Measurements from ENCODE around the gene IFFO2.
"Not testable (repeated sequence)": the region's sequence is repeated elsewhere in the genome, so short reads cannot be mapped to it uniquely, and the experiment has no call there.

The IFFO2 gene

DNA sequence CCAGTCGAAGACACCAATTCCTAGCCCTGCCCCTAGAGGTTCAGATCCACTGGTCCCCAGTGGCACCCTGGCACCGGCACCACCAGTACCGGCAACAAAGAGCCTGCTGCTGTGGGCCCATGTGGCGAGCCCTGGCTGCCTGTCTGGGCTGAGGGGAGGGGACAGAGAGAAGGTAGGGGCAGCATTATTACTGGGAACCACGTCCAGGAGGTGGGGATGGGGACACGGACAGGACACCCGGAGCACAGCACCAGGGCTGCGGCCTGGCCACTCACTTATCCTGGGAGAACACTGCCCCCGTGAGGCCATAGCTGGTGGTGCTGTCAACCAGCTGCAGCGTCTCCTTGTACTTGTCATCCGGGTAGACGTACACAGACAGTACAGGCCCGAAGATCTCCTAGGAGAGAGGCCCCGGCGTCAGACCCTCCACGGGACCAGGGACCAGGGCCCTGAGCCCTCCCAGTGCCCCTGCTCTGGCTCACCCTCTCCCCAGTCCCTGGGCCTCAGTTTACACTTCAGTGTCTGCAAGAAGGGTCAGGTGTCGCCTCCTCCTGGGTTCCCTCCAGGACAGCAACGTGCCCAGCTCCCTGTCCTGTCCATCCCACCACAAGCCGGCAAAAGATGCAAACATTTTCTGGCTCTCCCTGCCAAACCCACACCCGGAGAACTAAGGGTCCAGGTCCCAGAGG is 81.2 kb downstream of the IFFO2 start:
- H3K9me3 ChIP-seq (ENCODE audit: low read length), result no peaks in the 10 kb centered on the region
- H3K4me1 ChIP-seq (ENCODE audit: insufficient read depth, low read length), result peaks cover 6% of the 10 kb centered on the region
- H3K27ac ChIP-seq (ENCODE audit: low read depth, low read length), result no peak overlapping the region
- no peak overlapping the region for H3K9ac ChIP-seq (ENCODE audit: low read length)
- H3K36me3 ChIP-seq (ENCODE audit: insufficient read depth, low read length), result no peaks in the 10 kb centered on the region
- H3K4me3 ChIP-seq (ENCODE audit: low read depth in 1 of 2, low read length in 2 of 2), result no peak overlapping the region
- H3K27me3 ChIP-seq (ENCODE audit: control insufficient read depth in 1 of 2, insufficient read depth in 2 of 2, low read length in 2 of 2), result no peaks in the 10 kb centered on the region

- Histone ChIP-seq H3K9ac (ENCODE audit: low read length) (no peak overlapping the region), H3K4me1 (ENCODE audit: insufficient read depth, low read length) (peaks cover 6% of the 10 kb centered on the region), H3K27me3 (ENCODE audit: control insufficient read depth in 1 of 2, insufficient read depth in 2 of 2, low read length in 2 of 2) (no peaks in the 10 kb centered on the region), H3K9me3 (ENCODE audit: low read length) (no peaks in the 10 kb centered on the region), H3K27ac (ENCODE audit: low read depth, low read length) (no peak overlapping the region), H3K36me3 (ENCODE audit: insufficient read depth, low read length) (no peaks in the 10 kb centered on the region), H3K4me3 (ENCODE audit: low read depth in 1 of 2, low read length in 2 of 2) (no peak overlapping the region)
Measured at GRCh38 chr1:18874600-18874999, 81.9 kb downstream of the IFFO2 start.

- Histone ChIP-seq H3K27ac (ENCODE audit: low read depth, low read length) (no peak overlapping the region), H3K4me1 (ENCODE audit: insufficient read depth, low read length) (peaks cover 6% of the 10 kb centered on the region), H3K4me3 (ENCODE audit: low read depth in 1 of 2, low read length in 2 of 2) (no peak overlapping the region), H3K27me3 (ENCODE audit: control insufficient read depth in 1 of 2, insufficient read depth in 2 of 2, low read length in 2 of 2) (no peaks in the 10 kb centered on the region), H3K9ac (ENCODE audit: low read length) (no peak overlapping the region), H3K9me3 (ENCODE audit: low read length) (no peaks in the 10 kb centered on the region), H3K36me3 (ENCODE audit: insufficient read depth, low read length) (no peaks in the 10 kb centered on the region)
Measured at GRCh38 chr1:18874036-18874435, 82.4 kb downstream of the IFFO2 start.

- no peaks in the 10 kb centered on the region for H3K9me3 ChIP-seq (ENCODE audit: low read length)
- no peak overlapping the region for H3K27ac ChIP-seq (ENCODE audit: low read depth, low read length)
- no peak overlapping the region for H3K4me3 ChIP-seq (ENCODE audit: low read depth in 1 of 2, low read length in 2 of 2)
- no peak overlapping the region for H3K9ac ChIP-seq (ENCODE audit: low read length)
- H3K36me3 ChIP-seq (ENCODE audit: insufficient read depth, low read length), result no peaks in the 10 kb centered on the region
- no peaks in the 10 kb centered on the region for H3K27me3 ChIP-seq (ENCODE audit: control insufficient read depth in 1 of 2, insufficient read depth in 2 of 2, low read length in 2 of 2)
- peaks cover 6% of the 10 kb centered on the region for H3K4me1 ChIP-seq (ENCODE audit: insufficient read depth, low read length)
Measured at GRCh38 chr1:18872071-18872611, 84.3 kb downstream of the IFFO2 start.

DNA sequence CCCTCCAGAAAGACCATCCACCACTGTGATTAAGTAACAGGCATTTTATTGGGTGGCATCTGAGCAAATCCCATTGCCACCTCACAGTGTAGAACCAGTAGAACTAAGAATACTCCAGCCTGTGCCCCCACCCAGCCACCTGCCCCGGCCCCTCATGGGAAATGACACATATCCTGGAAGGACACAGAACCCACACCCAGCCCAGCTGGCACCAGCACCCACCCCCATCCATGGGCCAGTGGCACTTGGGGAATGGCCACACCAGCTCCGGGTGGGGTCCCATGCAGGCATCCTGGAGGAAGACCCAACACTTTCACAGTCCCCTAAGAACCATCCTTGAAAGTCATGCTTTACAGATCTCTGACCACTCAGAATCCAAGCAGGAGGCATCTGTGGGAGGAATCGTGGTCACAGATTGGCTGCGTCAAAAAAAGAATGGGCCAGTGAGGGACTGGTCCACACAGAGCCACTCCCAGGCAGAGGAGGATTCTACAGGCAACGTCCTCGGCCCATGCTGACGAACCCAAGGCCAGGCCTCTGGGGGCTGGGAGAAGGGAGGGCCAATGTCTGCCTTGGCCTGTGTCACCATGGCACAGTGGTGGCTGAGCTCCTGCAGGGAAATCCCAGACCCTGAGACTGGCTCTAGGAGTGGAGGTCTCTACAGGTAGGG is 84.9 kb downstream of the IFFO2 start:
- no peaks in the 10 kb centered on the region for H3K27me3 ChIP-seq (ENCODE audit: control insufficient read depth in 1 of 2, insufficient read depth in 2 of 2, low read length in 2 of 2)
- H3K27ac ChIP-seq (ENCODE audit: low read depth, low read length), result no peak overlapping the region
- H3K9ac ChIP-seq (ENCODE audit: low read length), result no peak overlapping the region
- no peaks in the 10 kb centered on the region for H3K9me3 ChIP-seq (ENCODE audit: low read length)
- H3K4me1 ChIP-seq (ENCODE audit: insufficient read depth, low read length), result peaks cover 6% of the 10 kb centered on the region
- H3K36me3 ChIP-seq (ENCODE audit: insufficient read depth, low read length), result no peaks in the 10 kb centered on the region
- H3K4me3 ChIP-seq (ENCODE audit: low read depth in 1 of 2, low read length in 2 of 2), result no peak overlapping the region

GRCh38 chr1:18870957-18871356 is 85.5 kb downstream of the IFFO2 start:
- Histone ChIP-seq H3K27me3 (ENCODE audit: control insufficient read depth in 1 of 2, insufficient read depth in 2 of 2, low read length in 2 of 2) (no peaks in the 10 kb centered on the region), H3K4me3 (ENCODE audit: low read depth in 1 of 2, low read length in 2 of 2) (no peak overlapping the region), H3K9me3 (ENCODE audit: low read length) (no peaks in the 10 kb centered on the region)

DNA sequence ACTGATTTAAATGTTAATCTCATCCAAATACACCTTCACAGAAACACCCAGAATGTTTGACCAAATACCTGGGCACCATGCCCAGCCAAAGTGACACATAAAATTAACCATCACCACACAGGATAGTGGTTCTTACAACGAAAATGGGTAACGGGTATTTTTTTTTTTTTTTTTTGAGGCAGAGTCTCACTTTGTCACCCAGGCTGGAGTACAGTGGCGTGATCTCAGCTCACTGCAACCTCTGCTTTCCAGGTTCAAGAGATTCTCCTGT is 85.9 kb downstream of the IFFO2 start:
- H3K36me3 ChIP-seq (ENCODE audit: insufficient read depth, low read length); H3K9ac ChIP-seq (ENCODE audit: low read length); H3K4me3 ChIP-seq (ENCODE audit: low read depth in 1 of 2, low read length in 2 of 2); H3K9me3 ChIP-seq (ENCODE audit: low read length); H3K4me1 ChIP-seq (ENCODE audit: insufficient read depth, low read length); H3K27me3 ChIP-seq (ENCODE audit: control insufficient read depth in 1 of 2, insufficient read depth in 2 of 2, low read length in 2 of 2); H3K27ac ChIP-seq (ENCODE audit: low read depth, low read length): not testable (repeated sequence)

More at GRCh38 chr1:18870957-18871356, 85.5 kb downstream of the IFFO2 start:
- no peak overlapping the region for H3K27ac ChIP-seq (ENCODE audit: low read depth, low read length)
- H3K36me3 ChIP-seq (ENCODE audit: insufficient read depth, low read length), result no peaks in the 10 kb centered on the region
- peaks cover 6% of the 10 kb centered on the region for H3K4me1 ChIP-seq (ENCODE audit: insufficient read depth, low read length)
- H3K9ac ChIP-seq (ENCODE audit: low read length), result no peak overlapping the region

- Histone ChIP-seq H3K9ac (ENCODE audit: low read length) (no peak overlapping the region), H3K9me3 (ENCODE audit: low read length) (no peaks in the 10 kb centered on the region)
Measured at GRCh38 chr1:18869847-18870594, 86.5 kb downstream of the IFFO2 start.

DNA sequence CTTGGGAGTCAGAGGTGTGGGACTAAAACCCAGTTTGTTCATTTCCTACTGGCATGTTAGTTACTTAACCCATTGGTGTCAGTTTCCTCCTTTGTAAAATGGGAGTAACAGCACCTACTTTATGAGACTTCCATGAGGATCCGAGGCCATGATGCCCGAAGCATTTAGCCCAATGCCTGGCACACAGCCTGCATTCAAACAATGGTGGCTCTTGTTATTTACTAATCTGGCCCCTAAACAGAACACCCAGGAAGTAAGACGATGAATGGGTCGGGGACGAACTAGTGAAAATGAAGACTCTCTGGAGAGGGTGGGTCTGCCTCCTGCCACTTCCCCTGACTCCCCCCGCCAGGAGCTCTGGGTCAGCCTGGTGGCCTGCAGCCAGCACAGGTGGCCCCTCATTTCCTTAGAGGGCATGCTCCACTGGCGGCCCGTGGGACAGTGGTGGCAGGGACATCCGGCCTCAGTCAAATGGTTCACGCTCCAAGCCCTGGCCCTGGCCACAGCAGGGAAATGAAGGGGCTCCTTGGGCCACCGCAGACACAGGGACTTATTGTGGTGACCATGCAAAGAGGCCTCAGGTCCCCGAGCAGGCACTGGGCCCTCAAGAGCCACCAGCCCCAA is 87.6 kb downstream of the IFFO2 start:
- Histone ChIP-seq H3K27me3 (ENCODE audit: control insufficient read depth in 1 of 2, insufficient read depth in 2 of 2, low read length in 2 of 2) (no peaks in the 10 kb centered on the region), H3K27ac (ENCODE audit: low read depth, low read length) (no peak overlapping the region), H3K4me1 (ENCODE audit: insufficient read depth, low read length) (no peaks in the 10 kb centered on the region), H3K36me3 (ENCODE audit: insufficient read depth, low read length) (no peaks in the 10 kb centered on the region), H3K9me3 (ENCODE audit: low read length) (no peaks in the 10 kb centered on the region), H3K9ac (ENCODE audit: low read length) (no peak overlapping the region), H3K4me3 (ENCODE audit: low read depth in 1 of 2, low read length in 2 of 2) (no peak overlapping the region)

More at GRCh38 chr1:18869847-18870594, 86.5 kb downstream of the IFFO2 start:
- Histone ChIP-seq H3K27me3 (ENCODE audit: control insufficient read depth in 1 of 2, insufficient read depth in 2 of 2, low read length in 2 of 2) (no peaks in the 10 kb centered on the region), H3K27ac (ENCODE audit: low read depth, low read length) (no peak overlapping the region), H3K4me1 (ENCODE audit: insufficient read depth, low read length) (peaks cover 6% of the 10 kb centered on the region), H3K36me3 (ENCODE audit: insufficient read depth, low read length) (no peaks in the 10 kb centered on the region), H3K4me3 (ENCODE audit: low read depth in 1 of 2, low read length in 2 of 2) (no peak overlapping the region)

DNA sequence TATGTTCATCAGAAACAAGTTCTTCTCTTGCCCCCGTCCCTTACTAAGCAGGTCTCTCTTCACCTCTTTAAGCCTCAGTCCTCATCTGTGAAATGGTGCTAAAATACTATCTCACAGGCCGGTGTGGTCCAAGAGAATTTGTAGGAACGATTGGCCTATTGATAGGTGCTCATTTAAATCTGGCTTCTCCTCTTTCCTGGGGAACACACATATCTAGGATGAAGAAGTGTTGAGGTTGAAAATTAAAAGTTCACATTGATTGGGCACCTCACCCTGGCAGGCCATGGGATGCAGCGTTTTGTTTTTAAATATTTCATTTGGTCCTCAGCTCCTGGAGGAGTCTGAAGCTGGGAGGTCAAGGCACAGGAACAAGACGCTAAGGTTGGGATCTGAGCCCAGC is 88.1 kb downstream of the IFFO2 start:
- Histone ChIP-seq H3K27me3 (ENCODE audit: control insufficient read depth in 1 of 2, insufficient read depth in 2 of 2, low read length in 2 of 2) (no peaks in the 10 kb centered on the region), H3K4me3 (ENCODE audit: low read depth in 1 of 2, low read length in 2 of 2) (no peak overlapping the region), H3K4me1 (ENCODE audit: insufficient read depth, low read length) (no peaks in the 10 kb centered on the region), H3K27ac (ENCODE audit: low read depth, low read length) (no peak overlapping the region), H3K9me3 (ENCODE audit: low read length) (no peaks in the 10 kb centered on the region), H3K9ac (ENCODE audit: low read length) (no peak overlapping the region), H3K36me3 (ENCODE audit: insufficient read depth, low read length) (no peaks in the 10 kb centered on the region)

- Histone ChIP-seq H3K4me3 (ENCODE audit: low read depth in 1 of 2, low read length in 2 of 2) (no peak overlapping the region), H3K27ac (ENCODE audit: low read depth, low read length) (no peak overlapping the region), H3K9ac (ENCODE audit: low read length) (no peak overlapping the region), H3K36me3 (ENCODE audit: insufficient read depth, low read length) (no peaks in the 10 kb centered on the region), H3K27me3 (ENCODE audit: control insufficient read depth in 1 of 2, insufficient read depth in 2 of 2, low read length in 2 of 2) (no peaks in the 10 kb centered on the region), H3K4me1 (ENCODE audit: insufficient read depth, low read length) (no peaks in the 10 kb centered on the region), H3K9me3 (ENCODE audit: low read length) (no peaks in the 10 kb centered on the region)
Measured at GRCh38 chr1:18866846-18867245, 89.6 kb downstream of the IFFO2 start.

Measured in muscle layer of colon (tissue), 2 donors.